Adipocyte (in vitro differentiated cells): ENCODE data around the gene SLC25A20.

ENCODE experiments used
- DNase-seq: peaks from one replicate; pipeline ENCODE4 v3.0.0-alpha.2; 2015; ENCODE audit warnings: low read depth
- H3K27me3 ChIP-seq: replicated peaks from 2 replicates; pipeline ENCODE4 v1.7.0; 2013; ENCODE audit warnings: mild to moderate bottlenecking, low read length, moderate library complexity; ENCODE audit not compliant: control insufficient read depth, insufficient read depth
- H3K36me3 ChIP-seq: 2 replicates; pipeline ENCODE4 v1.7.0; 2013; ENCODE audit warnings: low read length, mild to moderate bottlenecking, moderate library complexity; ENCODE audit not compliant: control insufficient read depth, insufficient read depth, severe bottlenecking
- H3K4me1 ChIP-seq: 2 replicates; pipeline ENCODE4 v1.7.0; 2013; ENCODE audit warnings: mild to moderate bottlenecking, low read length, moderate library complexity; ENCODE audit not compliant: control insufficient read depth, insufficient read depth
- H3K4me3 ChIP-seq: 2 replicates; pipeline ENCODE4 v1.7.0; 2013; ENCODE audit warnings: mild to moderate bottlenecking, low read length, moderate library complexity
- H3K9ac ChIP-seq: 2 replicates; pipeline ENCODE4 v1.7.0; 2013; ENCODE audit warnings: mild to moderate bottlenecking, low read length, moderate library complexity
- H3K9me3 ChIP-seq: 2 replicates; pipeline ENCODE4 v1.7.0; 2013; ENCODE audit warnings: mild to moderate bottlenecking, low read length, moderate library complexity; ENCODE audit not compliant: control insufficient read depth

Gene SLC25A20

DNA sequence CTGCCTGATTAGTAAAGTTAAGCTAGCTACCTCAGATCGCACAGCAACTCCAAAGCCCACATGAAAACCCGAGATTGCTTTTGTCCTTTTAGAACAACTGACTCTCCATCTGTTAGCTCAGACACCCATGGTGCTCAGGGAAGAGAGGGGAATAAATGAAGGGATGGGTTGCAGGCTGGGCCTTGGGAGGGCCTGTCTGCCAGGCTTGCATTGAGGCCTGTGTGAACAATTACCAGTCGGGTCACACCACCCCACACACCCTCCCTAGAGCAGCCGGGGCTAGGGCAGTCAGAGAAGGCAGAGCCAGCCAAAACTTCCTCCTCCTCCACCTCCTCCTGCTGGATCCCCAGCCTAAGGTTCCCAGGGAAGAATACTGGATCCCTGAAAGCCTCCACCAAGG, 42.2 kb downstream of the SLC25A20 start:
- Histone ChIP-seq H3K9me3 (no peaks in the 10 kb centered on the region), H3K4me1 (no peaks in the 10 kb centered on the region), H3K36me3 (peaks cover 49% of the 10 kb centered on the region), H3K27me3 (no peaks in the 10 kb centered on the region), H3K4me3 (no peak overlapping the region), H3K9ac (no peak overlapping the region)
- no peak for DNase-seq

DNA sequence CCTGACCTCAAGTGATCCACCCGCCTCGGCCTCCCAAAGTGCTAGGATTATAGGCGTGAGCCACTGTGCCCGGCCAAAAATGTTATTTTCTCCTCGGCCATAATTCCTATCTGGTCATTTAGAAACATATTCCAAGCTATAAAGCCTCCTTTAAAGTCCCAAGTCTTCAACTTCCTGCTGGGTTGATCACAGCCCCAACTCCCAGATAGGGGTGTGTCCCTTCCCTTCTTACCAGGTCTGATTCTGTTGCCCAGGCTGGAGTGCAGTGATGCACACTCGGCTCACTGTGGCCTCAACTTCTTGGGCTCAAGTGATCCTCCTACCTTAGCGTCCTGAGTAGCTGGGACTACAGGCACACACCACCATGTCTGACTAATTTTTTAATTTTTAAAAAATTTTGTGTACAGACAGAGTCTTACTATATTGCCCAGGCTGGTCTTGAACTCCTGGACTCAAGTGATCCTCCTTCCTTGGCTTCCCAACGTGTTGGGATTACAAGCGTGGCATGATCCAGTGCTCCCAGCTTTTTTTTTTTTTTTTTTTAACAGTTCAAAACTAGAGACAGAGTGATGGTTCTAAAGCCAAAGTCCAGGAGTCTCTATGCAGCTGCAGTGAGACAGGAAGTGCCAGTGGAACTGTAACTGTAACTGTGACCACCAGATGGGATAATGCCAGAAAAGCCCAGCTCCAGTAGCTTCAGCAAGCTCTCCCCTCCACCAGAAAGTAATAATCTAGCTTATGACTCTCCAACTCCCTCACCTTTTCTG, 42.8 kb downstream of the SLC25A20 start:
- Histone ChIP-seq H3K4me1 (no peaks in the 10 kb centered on the region), H3K4me3 (no peak overlapping the region), H3K9me3 (no peaks in the 10 kb centered on the region), H3K36me3 (peaks cover 45% of the 10 kb centered on the region), H3K27me3 (no peaks in the 10 kb centered on the region), H3K9ac (no peak overlapping the region)
- no peak for DNase-seq

DNA sequence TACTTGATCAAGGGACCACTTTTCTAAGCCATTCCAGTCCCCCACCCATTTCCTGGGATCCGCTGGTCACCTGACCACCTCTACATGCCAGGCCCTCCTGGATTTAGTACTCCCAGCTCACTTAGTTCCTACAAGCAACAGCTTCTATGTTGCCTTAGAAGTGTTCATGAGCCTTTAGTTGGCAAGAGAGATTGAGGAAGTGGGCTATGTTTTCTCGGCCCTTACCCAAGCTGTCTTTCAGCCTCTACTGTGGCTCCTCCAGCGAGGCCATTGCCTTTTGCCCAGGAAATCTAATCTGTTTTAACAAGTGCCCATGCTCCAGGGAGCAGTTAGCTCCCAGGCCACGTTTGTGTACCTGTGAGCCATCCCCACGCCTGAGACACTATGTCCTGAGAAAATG, 46.5 kb downstream of the SLC25A20 start:
- no peak for DNase-seq
- Histone ChIP-seq H3K4me3 (no peak overlapping the region), H3K36me3 (peaks cover 21% of the 10 kb centered on the region), H3K9ac (no peak overlapping the region), H3K9me3 (no peaks in the 10 kb centered on the region), H3K27me3 (no peaks in the 10 kb centered on the region), H3K4me1 (peaks cover 12% of the 10 kb centered on the region)

DNA sequence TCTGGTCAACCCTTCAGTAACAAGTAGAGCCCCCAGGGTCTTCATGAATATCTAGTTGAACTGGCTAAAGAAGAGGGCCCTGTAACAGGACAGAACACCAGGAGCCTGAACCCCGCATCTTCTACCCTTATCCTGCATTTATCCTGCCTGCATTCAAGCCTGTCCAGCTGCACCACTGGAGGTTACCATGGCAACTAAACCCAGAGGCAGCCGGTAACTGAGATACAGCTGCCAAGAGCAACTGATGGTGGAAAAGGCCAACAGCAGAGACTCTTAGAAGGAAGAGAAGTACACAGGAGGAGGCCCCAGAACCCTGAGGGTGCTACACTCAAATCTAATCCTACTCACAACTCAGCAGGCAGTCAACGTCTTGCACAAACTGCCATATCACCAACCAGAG, 47.3 kb downstream of the SLC25A20 start:
- no peak overlapping the region for H3K9ac ChIP-seq
- H3K9me3 ChIP-seq = no peaks in the 10 kb centered on the region
- peak; percentile 49 for DNase-seq
- no peaks in the 10 kb centered on the region for H3K27me3 ChIP-seq
- peaks cover 14% of the 10 kb centered on the region for H3K36me3 ChIP-seq
- no peak overlapping the region for H3K4me3 ChIP-seq
- peaks cover 12% of the 10 kb centered on the region for H3K4me1 ChIP-seq

DNA sequence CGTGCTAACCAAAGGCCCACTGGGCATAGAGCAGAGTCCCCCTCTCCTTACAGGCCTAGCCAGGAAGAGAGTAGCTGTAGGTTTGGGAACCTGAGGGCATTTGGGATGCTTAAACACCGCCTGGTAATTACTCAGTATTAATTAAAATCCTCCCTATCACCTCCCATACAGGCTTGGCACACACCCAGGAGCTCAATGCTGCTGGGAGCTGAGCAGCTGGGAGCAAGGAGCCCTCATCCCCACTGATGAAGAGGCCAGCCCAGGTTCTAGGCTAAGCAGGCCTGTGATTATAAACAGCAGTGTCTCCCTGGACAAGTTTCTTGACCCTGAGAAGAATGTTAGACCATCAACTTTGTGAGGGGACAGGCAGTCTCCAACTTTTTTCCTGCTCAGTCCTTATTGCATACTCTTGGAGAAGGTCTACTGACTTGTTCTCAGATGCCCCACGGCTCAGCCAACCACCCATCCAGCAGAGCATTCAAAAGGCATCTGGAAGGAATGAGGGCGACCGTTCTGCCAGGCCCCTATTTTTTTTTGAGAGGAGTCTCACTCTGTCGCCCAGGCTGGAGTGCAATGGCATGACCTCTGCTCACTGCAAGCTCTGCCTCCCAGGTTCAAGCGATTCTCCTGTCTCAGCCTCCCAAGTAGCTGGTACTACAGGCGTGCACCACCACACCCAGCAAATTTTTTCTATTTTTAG, 49.7 kb downstream of the SLC25A20 start:
- no peak for DNase-seq
- Histone ChIP-seq H3K4me1 (peaks cover 23% of the 10 kb centered on the region), H3K9ac (peak overlapping the region; percentile 92), H3K9me3 (no peaks in the 10 kb centered on the region), H3K36me3 (peaks cover 8% of the 10 kb centered on the region), H3K27me3 (no peaks in the 10 kb centered on the region), H3K4me3 (no peak overlapping the region)

DNA sequence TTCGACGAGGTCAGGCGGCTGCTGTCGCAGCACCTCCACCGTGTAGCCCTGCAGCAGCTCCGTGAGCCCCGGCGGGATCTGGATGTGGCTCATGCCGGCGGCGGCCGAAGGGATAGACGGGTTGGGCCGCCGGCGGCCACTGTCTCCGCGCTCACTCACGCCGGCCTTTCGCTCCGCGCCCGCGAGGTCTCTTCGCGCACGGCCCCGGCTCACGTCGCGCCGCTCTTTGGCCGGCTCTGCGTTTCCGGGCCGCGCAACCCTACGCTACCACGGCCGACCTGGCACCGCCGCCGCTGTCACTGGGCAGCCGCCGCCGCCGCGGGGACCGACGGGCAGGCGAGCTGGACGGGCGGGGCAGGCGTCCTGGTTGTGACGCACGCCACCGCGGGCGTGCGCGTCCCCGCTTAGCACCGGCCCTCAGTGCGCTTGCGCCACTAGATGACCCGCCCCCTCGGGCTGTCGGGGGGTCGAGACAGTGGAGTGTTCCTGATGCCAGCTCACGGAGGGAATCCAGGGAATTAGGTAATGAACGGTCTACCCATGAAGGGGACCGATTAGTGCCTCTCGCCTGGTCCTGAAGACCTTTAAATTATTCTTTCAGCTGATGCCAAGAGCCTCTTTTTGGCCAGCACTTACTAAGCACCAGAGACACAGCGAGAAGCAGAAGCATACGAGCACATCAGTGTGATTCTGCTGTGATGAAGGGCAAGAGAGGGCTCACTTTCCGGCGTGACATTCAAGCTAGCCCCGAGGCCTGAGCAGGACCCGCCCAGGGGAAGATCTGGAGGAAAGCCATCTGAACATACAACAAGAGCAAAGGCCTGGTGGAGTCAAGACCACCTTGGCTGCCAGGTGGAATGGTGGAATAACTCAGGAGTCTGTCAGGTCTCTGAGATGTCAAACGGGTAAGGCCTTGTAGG, 50.9 kb downstream of the SLC25A20 start, which contains the start of gene PRKAR2A:
TSS of gene PRKAR2A (minus strand) at position 371 of the 920 bp plus-strand sequence. CDS start at position 93, 278 bp downstream.
- Histone ChIP-seq H3K9me3 (no peaks in the 10 kb centered on the region), H3K4me1 (peaks cover 23% of the 10 kb centered on the region), H3K27me3 (no peaks in the 10 kb centered on the region), H3K9ac (peak within 1 kb of the TSS; percentile 92), H3K4me3 (peak within 1 kb of the TSS; percentile 87), H3K36me3 (peaks cover 8% of the 10 kb centered on the region)
- DNase-seq = peak; percentile 96

DNA sequence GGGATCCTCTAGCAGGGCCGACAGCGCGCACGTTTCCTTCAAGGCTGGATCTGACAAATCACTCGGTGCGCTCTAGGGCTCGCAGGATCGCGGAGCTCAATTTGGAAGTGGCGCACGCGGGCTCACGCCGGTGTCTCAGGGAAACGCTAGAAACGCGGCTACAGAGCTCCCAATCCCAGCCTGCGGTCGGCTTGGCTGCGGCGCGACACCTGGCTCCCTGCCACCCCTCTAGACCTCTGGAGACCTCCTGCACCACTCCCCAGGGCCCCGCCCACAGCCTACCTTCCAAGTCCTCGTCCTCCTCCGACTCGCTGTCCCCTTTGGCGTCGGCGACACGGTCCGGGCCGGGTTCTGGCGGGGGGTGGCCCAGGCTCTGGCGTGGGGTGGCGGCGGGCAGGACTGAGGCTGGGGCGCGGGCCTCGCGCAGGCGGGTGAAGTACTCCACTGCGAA, 51.6 kb downstream of the SLC25A20 start:
- H3K9me3 ChIP-seq = no peaks in the 10 kb centered on the region
- H3K9ac ChIP-seq = peak overlapping the region; percentile 92
- no peaks in the 10 kb centered on the region for H3K27me3 ChIP-seq
- H3K36me3 ChIP-seq = peaks cover 5% of the 10 kb centered on the region
- DNase-seq = peak; percentile 90
- H3K4me3 ChIP-seq = peak overlapping the region; percentile 87
- H3K4me1 ChIP-seq = peaks cover 23% of the 10 kb centered on the region

DNA sequence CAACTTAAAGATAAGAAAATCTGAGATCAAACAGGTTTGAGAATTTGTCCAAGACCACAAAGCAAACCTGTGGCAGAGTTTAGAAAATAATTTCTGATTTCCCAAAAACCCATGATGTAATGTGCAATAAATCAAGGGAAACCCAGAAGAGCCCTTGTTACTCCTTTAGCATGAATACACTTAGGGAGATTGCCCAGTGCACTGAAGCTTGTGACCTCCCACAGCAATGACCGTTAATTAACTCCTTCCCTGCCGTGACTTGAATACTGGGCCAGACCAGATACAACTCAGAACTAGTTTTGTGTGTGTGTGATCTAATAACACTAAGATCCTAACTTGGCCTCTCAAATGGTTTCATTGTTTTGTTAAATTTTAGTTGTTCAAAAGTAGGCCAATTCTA, 53.5 kb downstream of the SLC25A20 start:
- peak; percentile 12 for DNase-seq
- Histone ChIP-seq H3K9me3 (no peaks in the 10 kb centered on the region), H3K27me3 (no peaks in the 10 kb centered on the region), H3K36me3 (no peaks in the 10 kb centered on the region), H3K9ac (peak overlapping the region; percentile 92), H3K4me1 (peaks cover 23% of the 10 kb centered on the region), H3K4me3 (peak overlapping the region; percentile 87)

DNA sequence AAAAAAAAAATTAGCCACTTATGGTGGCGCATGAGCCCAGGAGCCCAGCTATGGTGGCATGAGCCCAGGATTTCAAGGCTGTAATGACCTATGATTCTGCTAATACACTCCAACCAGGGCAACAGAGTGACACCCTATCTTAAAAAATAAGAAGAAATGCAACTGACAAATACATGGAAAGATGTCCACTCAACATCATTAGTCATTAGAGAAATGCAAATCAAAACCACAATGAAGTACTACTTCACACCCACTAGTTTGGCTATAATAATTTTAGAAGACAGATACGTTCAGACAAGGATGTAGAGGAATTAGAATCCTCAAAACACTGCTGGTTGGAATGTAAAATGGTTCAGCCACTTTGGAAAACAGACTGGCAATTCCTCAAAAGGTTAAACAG, 61.5 kb downstream of the SLC25A20 start:
- DNase-seq = no peak
- Histone ChIP-seq H3K27me3 (no peaks in the 10 kb centered on the region), H3K4me1 (peaks cover 12% of the 10 kb centered on the region), H3K36me3 (peaks cover 13% of the 10 kb centered on the region), H3K9ac (no peak overlapping the region), H3K4me3 (no peak overlapping the region), H3K9me3 (no peaks in the 10 kb centered on the region)

DNA sequence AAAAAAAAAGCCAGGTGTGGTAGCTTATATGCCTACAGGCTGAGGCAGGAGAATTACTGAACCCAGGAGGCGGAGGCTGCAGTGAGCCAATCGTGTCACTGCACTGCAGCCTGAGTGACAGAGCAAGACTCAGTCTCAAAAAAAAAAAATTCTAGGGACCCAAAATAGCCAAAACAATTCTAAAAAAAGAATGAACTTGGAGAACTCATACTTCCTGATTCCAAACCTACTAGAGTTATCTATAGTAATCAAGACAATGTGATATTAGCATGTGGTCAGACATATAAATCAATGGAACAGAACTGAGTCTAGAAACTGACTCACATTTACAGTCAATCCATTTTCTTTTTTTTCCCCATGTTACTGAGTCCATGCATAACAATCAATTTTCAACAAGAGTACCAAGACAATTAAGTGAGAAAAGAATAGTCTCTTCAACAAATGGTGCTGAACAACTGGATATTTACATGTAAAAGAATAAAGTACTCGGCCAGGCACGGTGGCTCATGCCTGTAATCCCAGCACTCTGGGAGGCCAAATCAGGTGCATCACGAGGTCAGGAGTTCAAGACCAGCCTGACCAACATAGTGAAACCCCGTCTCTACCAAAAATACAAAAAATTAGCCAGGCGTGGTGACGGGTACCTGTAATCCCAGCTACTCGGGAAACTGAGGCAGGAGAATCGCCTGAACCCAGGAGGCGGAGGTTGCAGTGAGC, 62.9 kb downstream of the SLC25A20 start:
- Histone ChIP-seq H3K27me3 (no peaks in the 10 kb centered on the region), H3K9ac (no peak overlapping the region), H3K9me3 (no peaks in the 10 kb centered on the region), H3K36me3 (peaks cover 13% of the 10 kb centered on the region), H3K4me1 (peaks cover 22% of the 10 kb centered on the region), H3K4me3 (no peak overlapping the region)
- no peak for DNase-seq
